Fibroblast of pulmonary artery (primary cell): ENCODE data around the gene PKD2L2.
"Not testable (repeated sequence)": the region's sequence is repeated elsewhere in the genome, so short reads cannot be mapped to it uniquely, and the experiment has no call there.

ENCODE experiments used
- DNase-seq: peaks from one replicate; pipeline ENCODE4 v3.0.0-alpha.2; 2010; ENCODE audit warnings: low read depth
- H3K4me3 ChIP-seq: replicated peaks from 2 replicates; pipeline ENCODE4 v1.5.1; 2011; ENCODE audit warnings: low read depth, mild to moderate bottlenecking, control low read depth, low read length, moderate library complexity
- CTCF ChIP-seq: IDR thresholded peaks from 2 replicates; pipeline ENCODE4 v1.5.1; 2011; ENCODE audit warnings: mild to moderate bottlenecking, control low read depth, low read length, inconsistent platforms; ENCODE audit errors: missing control alignments

The PKD2L2 gene

GRCh38 chr5:137856916-137857862, 32.1 kb upstream of the PKD2L2 start:
- no peak for TF ChIP-seq CTCF
- DNase-seq = no peak
- H3K4me3 ChIP-seq = no peak overlapping the region

GRCh38 chr5:137858223-137858916, 30.9 kb upstream of the PKD2L2 start:
- DNase-seq = peak; percentile 41
- H3K4me3 ChIP-seq = no peak overlapping the region
- no peak for TF ChIP-seq CTCF

- H3K4me3 ChIP-seq = no peak overlapping the region
- DNase-seq = no peak
Measured at GRCh38 chr5:137858954-137859353, 30.3 kb upstream of the PKD2L2 start.

GRCh38 chr5:137862251-137862650, 27.0 kb upstream of the PKD2L2 start:
- TF ChIP-seq CTCF = no peak
- DNase-seq = no peak

More at GRCh38 chr5:137858954-137859353, 30.3 kb upstream of the PKD2L2 start:
- TF ChIP-seq CTCF = no peak

GRCh38 chr5:137863653-137864052, 25.6 kb upstream of the PKD2L2 start:
- DNase-seq, H3K4me3 ChIP-seq: not testable (repeated sequence)

More at GRCh38 chr5:137862251-137862650, 27.0 kb upstream of the PKD2L2 start:
- no peak overlapping the region for H3K4me3 ChIP-seq

GRCh38 chr5:137866541-137867388, 22.5 kb upstream of the PKD2L2 start:
- TF ChIP-seq CTCF = no peak
- no peak for DNase-seq
- no peak overlapping the region for H3K4me3 ChIP-seq
